Occipital lobe (tissue), 2 donors: ENCODE data around the gene DUOX1. TPM values are rescaled to one million over a fixed set of nuclear protein-coding genes. Genes with fewer than 3 reads are reported as not detected.
"Not testable (repeated sequence)": the region's sequence is repeated elsewhere in the genome, so short reads cannot be mapped to it uniquely, and the experiment has no call there.

Source experiments
- DNase-seq: peaks from one replicate; lab custom pipeline; 2025; lab: John Stamatoyannopoulos, UW
- total RNA-seq: library from RNA; depleted of rRNA; stranded (reverse); fragments of >200 nt; gene quantifications from one replicate; pipeline ENCODE4 v1.2.3, GENCODE V29; 2014

Gene DUOX1
- total RNA-seq, 1 donor from 2014 or later = not detected

DNA sequence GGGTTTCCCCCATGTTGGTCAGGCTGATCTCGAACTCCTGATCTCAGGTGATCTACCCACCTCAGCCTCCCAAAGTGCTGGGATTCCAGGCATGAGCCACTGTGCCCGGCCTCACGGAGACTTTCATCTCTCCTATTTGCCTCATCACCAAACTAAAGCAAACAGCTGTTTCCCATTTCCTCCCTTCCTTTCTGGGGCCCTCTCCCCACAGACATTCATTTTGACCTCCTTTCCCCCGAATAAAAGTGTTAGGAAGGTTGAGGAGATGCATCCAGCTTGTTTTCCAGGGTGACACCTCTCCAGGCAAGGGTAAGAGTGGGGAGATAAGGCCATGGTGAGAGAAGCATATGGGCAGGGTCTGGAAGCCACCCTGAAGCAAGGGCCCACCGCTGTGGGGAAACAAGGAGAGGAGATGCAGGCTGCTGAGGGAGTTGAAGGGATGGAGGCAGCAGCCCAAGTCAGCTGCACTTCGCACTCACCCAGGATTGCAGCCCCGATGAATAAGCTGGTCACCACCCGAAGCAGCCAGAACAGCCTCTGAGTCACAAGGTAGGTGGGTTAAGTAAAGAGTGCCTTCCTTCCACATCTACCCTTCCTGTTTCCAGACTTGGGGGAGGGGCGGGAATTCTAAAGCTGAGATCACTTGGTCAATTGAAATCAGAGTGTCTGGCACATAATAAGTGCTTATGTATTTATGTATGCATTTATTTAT, 7.9 kb upstream of the DUOX1 start:
- DNase-seq = no peak

DNA sequence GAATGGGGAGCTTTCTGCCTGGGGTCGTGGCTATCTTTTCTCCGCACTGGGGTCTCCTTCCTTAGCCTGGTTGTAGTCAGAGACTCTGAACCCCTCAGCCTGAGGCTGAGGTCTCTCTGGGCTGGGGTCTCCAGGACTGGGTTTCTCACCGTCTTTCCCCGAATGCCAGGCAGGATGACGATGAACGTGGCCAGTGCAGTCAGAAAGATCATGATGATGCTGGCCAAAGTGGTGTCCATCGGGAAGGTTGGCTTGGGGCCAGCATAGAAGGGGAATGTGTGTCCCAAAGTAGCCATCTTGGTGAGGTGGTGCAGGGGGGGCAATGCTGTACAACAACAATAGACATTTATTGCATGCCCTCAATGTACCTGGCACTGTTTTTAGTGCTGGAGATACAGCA, 7.1 kb upstream of the DUOX1 start:
- no peak for DNase-seq

DNA sequence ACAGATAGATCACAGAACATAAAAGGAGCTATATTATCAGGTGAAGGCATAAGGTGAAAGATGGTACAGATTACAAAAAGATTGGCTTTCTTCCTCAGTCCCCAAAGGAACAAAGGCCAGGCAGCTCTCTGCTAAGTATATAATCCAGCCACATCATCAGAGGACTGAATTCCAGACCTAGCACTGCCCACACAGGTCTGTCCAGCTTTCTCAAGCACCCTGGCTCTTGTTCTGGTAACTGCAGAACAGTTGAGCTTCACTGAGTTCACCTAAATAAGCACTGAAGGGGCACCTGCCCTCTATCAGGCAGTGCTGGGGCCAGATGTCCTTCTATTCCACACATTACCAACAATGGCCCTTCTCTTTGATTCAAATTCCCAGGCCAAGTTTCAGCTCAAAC, 6.4 kb upstream of the DUOX1 start:
- DNase-seq = no peak

DNA sequence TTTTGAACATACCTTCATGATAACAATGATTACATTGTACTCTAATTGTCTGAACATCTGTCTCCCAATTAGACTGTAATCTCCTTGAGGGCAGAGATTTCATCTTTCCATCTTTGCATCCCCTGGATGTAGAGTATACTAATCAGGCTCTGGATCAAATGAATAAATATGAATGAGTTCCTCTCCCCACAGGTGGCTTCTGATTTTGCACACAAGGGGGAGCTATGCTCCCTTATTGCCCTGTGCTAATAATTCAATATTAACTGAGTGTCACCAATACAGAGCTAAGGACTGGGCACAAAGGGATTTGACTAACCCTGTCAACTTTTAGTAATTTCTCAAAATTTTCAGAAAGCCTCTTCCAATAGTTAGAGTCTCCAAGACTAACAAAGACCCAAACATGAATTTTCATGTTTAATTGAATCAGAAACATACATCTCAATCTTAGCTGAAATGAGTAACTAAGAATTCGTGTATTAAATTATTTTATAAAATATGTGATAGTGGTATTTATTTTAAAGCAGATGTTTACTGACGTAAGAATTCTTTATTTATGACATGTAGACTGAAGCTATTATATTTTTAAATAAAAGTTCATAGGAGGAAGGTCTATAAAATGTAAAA, 3.1 kb upstream of the DUOX1 start:
- no peak for DNase-seq

DNA sequence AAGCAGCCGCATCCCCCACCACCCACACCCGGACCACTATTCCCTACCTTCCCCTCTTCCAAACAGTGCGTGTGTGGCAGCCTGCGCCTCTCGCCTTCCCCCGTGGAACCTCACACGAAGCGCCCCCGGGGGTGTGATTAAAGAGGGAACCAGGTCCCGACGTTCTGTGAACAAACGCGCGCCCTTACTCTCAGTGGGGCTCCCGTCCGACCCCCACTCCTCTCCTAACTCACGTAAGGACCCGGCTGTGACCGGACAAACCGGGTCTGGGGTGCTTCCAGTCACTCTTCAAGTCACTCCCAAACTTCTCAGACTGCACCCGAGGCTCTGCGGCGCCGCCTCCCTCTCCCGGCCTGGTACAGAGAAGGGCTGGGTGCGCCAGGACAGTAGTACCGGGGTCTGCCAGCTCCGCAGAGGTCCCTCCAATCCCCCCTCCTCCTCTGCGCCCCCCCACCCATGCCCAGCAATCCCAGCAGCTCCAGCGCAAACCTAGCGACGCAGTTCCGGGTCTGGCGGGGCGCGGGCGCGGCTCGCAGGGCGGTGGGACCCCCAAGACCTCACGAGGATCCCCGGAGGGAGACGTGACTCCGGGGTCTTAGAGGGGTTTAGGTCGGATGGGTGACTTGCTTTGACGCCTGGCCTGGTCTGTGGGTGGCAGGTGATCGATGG, 689 bp upstream of the DUOX1 start:
- no peak for DNase-seq

DNA sequence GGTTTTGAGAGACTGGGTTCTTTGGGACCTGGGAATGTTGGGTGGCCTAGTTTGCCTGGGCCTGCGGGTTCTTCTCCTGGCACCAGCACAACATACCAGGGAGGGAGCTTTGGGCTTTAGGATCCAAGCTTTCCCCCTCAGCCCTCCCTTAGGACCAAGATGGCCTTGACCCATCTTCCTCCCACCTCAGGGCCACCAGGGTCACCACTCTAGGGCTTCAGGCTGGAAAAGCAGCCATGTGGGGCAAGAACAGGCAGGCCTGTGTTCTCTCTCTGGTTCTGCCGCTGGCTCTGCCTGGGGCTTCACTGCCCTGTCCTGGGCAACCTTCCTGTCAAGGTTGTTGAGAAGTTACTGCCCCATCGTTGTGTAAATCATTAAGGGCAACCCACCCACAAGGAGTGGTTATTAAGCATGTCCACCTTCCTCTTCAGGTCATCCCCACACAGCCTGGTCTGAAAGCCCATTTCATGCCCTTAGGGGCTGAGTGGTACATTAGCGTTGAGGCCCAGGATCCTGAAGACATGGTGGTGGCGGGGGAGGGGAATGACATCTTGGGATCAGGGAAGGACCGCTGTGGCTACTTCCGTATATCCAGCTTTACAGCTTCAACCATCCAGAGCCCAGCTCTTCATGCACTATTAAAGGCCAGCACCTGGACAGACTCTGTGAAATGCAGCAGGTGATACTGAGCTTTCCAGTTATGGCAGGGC, 652 bp downstream of the DUOX1 start:
- no peak for DNase-seq

DNA sequence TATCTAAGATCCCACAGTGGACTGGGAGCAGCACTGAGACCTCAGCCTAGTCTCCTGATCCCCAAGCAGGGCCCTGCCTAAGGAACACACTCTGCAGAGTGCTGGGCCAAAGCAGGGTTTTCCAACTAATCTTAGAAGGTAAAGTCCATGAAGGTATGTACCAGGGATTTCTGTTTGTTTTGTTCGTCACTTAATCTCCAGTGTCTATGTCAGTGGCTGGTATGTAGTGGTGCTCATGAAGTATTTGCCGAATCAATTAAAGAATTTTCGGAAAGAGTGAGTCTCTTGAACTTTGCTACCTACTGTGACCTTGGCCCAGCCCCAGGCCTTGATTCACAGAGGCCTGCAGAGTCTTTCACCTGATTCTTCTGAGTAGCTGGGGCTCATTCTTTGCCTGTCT, 1.7 kb downstream of the DUOX1 start:
- no peak for DNase-seq

DNA sequence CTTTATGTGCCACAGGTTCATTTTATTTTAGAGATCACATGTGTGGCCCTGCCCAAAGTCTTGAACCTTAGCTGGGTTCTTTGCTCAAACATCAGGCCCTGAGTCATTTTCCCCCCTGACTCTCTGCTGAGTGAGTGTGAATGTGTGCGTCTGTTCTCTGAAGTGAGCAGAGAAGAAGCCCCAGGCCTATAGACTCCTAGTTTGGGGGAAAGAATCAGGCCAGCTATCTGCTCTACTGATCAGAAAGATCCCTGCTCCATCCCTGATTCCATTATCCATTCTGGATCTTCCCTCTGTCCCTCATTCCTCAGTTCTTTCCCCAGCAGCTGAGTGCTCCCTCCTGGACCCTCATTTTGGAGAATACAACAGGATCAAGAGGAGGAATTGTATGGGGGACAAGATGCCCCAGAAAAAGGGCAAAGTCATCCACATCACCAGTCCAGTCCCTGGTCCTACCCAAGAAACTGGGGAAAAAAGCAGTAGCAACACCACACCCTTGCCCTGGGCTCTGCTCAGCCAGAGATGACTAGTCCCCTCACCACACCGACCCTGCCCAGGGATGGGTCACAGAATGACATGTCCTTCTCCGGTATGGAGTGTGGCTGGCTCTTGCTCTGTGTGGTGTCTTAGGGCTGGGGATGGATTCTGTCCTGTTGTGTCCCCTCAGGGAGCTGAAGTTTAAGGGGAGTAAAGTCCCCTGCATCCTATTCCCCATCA, 3.2 kb downstream of the DUOX1 start:
- DNase-seq = no peak

DNA sequence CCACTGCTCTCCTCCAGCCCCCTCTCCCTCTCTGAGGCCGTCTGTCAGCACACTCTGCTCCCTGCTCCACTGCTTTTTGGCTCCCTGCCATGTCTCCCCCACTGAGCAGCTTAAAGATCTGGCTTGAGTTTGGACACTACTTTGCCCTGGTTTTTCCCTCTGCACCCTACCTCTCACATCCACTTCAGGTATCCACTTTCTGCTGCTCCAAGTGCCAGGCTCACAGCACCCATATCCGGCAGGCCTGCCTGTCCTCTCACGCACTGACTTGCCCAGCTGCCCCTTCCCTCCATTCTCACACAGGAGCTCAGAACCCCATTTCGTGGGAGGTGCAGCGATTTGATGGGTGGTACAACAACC, 3.7 kb downstream of the DUOX1 start:
- DNase-seq = no peak

DNA sequence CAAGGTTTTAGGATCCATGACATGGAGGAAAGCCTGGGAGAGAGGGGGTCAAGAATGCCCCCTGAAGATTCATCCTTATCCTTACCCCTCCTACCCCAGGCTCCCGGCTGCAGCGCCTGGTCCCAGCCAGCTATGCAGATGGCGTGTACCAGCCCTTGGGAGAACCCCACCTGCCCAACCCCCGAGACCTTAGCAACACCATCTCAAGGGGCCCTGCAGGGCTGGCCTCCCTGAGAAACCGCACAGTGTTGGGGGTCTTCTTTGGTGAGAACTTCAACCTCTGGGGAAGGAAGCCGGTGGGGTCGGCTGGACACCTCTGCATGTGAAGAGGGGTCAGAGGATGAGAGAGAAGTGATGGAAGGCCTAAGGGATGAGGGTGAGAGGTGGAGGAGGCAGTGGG, 4.3 kb downstream of the DUOX1 start:
- no peak for DNase-seq

DNA sequence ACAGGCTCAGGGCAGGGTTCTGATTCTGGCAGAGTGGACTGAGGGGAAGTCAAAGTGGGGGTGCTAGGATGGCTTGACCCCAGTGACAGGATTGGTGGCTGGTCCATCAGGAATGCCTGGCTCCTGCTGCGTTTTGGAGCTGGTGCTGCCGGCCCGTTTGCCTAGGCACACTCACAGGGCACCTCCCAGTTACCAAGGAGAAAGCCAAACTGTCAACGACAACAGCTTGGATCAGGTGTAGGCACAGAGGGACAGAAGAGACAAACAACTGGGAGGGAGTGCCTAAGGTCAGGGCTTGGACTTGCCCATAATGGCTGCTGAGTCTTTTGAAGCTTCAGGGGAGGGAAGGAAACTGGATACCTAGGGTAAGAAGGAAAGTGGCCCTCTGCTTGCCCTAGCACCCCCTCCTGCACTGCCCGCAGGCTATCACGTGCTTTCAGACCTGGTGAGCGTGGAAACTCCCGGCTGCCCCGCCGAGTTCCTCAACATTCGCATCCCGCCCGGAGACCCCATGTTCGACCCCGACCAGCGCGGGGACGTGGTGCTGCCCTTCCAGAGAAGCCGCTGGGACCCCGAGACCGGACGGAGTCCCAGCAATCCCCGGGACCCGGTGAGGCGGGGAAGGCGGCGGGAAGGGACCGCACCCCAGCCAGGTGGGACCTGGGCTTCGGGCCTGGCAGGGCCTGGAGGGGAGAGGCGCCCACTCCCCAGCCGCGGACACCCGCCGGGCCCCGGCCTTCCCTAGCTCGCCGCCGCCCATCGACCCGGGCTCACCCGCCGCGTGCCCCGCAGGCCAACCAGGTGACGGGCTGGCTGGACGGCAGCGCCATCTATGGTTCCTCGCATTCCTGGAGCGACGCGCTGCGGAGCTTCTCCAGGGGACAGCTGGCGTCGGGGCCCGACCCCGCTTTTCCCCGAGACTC, 5.1 kb downstream of the DUOX1 start:
- no peak for DNase-seq

DNA sequence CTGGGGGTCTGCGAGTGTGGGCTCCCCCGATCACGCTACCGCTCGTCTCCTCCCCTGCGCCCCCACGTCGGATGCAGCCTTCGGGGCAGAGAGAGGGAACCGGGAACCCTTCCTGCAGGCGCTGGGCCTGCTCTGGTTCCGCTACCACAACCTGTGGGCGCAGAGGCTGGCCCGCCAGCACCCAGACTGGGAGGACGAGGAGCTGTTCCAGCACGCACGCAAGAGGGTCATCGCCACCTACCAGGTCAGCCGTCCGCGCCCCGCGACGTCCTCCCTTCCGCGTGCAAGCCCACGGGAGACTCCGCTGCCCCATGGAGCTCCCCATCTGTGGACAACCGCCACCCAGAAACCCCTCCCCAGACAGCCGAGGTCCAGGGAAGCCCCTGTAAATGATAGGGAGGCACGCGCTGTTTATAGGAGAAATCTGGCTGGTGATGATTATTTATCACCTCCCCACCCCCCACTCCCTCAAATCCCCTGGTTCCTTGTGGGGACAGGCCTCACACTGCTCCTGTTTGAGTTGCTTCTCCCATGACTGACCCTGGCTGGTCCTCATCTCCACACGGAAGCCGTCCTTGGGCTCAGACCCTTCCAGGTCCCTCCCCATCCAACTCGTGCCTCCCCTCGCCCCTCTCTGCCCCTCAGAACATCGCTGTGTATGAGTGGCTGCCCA, 6.0 kb downstream of the DUOX1 start:
- DNase-seq = not testable (repeated sequence)

DNA sequence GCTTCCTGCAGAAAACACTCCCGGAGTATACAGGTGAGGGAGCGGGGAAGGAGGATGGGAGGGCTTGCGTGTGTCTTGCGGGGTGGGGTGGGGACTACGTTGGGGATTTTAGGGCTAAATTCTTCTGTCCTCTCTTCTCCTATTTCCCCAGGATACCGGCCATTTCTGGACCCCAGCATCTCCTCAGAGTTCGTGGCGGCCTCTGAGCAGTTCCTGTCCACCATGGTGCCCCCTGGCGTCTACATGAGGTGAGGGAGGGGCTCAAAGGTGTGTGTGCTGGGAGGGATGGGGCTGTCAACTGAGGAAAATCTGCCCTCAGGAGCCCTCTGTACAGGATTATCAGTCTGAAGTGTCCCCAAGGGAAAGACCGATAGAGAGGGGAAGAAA, 6.6 kb downstream of the DUOX1 start:
- no peak for DNase-seq

DNA sequence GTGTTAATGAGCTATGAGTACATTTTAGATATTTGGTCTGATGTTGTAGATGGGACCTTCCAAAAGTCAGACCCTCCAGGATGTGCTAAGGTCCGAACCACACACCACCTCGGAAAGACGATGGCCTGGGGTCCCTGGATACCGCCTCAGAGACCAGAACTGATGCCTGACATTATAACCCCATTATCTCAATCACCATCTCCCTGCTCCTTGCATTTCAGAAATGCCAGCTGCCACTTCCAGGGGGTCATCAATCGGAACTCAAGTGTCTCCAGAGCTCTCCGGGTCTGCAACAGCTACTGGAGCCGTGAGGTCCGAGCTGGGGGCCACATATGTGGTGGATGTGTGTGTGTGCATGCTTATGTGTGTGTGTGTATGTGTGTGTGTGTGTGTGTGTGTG, 7.9 kb downstream of the DUOX1 start:
- DNase-seq = no peak

DNA sequence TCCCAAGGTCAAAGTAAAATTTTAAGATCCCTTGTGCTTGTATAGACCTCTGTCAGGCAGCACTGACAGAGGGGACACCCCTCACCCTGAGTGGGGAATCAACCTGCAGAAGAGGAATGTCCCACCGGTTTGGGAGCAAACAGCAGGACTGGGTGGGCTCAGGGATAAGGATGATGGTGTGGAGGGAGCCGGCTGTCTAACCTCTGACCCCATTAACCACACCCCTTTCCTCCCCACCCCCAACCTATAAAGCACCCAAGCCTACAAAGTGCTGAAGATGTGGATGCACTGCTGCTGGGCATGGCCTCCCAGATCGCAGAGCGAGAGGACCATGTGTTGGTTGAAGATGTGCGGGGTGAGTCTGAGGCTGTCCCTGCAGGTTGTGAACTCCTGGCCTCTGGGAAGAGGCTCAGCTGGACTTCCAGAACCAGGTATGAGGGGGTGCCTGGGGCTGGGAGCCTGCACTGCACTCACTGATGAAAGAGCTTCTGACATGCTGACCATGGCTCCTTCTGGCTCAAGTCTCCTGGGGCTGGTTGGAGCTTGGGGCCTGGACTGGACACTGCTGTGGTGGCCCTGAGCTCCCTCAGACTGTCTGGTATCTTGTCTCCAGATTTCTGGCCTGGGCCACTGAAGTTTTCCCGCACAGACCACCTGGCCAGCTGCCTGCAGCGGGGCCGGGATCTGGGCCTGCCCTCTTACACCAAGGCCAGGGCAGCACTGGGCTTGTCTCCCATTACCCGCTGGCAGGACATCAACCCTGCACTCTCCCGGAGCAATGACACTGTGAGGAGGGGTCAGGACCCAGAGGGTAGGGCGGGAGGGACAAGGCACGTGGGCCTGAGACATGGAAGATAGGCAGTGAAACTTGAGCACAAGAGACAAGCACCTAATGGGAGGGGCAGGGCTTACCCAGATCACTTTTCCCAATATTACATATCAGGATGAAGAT, 9.3 kb downstream of the DUOX1 start:
- no peak for DNase-seq

DNA sequence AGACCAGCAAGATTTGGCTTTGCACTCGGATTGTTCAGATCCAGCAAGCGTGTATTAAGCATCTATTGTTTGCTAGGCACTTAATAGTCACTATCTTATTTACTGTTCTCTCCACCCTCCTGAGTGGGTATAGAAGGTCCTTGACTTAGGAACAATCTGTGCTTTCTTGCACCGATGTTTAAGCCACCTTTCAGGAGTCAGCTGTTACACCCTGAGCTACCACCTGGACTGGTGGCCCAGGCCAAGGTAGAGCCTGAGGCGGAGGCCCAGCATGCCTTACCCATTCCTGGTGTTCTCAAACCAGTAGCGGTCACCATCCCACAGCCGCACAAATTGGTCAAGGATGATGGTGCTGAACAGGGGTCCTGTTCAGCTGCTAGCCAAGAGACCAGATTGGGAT, 10.0 kb downstream of the DUOX1 start:
- DNase-seq = no peak

DNA sequence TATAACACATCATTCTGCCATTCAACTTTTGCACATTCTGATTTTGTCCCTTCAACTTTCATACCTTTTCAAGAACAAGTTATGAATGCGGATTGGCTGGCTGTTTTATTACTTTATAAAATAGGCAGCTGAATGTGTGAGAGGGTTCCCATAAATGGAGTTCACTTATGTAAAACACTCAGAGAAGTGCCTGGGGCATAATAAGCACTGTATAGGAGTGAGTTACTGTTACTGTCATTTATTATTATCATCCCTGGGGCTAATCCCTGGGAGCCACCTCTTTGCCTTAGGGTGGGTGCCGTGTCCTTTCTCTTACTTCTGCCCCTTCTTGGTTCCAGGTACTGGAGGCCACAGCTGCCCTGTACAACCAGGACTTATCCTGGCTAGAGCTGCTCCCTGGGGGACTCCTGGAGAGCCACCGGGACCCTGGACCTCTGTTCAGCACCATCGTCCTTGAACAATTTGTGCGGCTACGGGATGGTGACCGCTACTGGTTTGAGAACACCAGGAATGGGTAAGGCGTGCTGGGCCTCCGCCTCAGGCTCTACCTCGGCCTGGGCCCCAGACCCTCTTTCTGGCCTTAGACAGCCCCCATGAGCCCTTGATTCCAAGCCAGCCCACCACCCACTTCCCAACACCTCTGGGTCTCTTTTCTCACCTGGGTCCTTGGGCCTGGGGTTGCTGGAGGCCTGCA, 10.9 kb downstream of the DUOX1 start:
- no peak for DNase-seq

DNA sequence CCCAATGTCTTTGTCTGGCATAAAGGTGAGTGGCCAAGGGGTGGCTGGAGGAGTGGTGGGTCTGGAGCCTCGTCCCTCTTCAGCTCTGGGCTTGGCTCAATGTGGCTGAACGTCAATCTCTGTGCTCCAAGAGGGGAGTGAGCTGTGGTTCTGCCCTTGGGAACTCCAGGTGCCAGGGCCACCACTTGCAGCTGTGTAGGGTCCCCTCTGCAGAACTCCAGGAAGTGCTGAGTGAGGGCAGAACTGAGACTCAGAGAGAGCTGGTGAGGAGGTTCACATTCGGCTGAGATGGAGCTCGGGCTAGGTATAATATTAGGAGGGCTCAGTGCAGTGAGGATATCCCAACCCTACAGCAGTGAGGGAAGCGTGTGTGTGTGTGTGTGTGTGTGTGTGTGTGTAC, 11.6 kb downstream of the DUOX1 start:
- no peak for DNase-seq
